T-helper 2 cell treated with Interferon-gamma antibody and Interleukin-4, amounts not matched to agents 5 μg/mL and 100 μg/mL, for 36 hours (primary cell): ENCODE measurements around the gene SCAI.
"Not testable (repeated sequence)": the region's sequence is repeated elsewhere in the genome, so short reads cannot be mapped to it uniquely, and the experiment has no call there.

Experiments used
- DNase-seq: peaks from one replicate; pipeline ENCODE4 v3.0.0; 2021; ENCODE audit warnings: low spot score
- H3K27ac Mint-ChIP-seq: one replicate; pipeline ENCODE4 v1.8.0; 2021; ENCODE audit warnings: mild to moderate bottlenecking, mixed read lengths
- H3K27me3 Mint-ChIP-seq: one replicate; pipeline ENCODE4 v1.8.0; 2021; ENCODE audit warnings: low read depth, mixed read lengths
- H3K36me3 Mint-ChIP-seq: one replicate; pipeline ENCODE4 v1.8.0; 2021; ENCODE audit warnings: low read depth, mixed read lengths
- H3K4me1 Mint-ChIP-seq: one replicate; pipeline ENCODE4 v1.8.0; 2021; ENCODE audit warnings: low read depth, mixed read lengths
- H3K4me3 Mint-ChIP-seq: one replicate; pipeline ENCODE4 v1.8.0; 2022; ENCODE audit warnings: mild to moderate bottlenecking, moderate library complexity, mixed read lengths
- H3K9me3 Mint-ChIP-seq: one replicate; pipeline ENCODE4 v1.8.0; 2021; ENCODE audit warnings: mixed read lengths

SCAI gene

GRCh38 chr9:125162891-125163290 is 19.6 kb upstream of the SCAI start:
- not testable (repeated sequence) for H3K27ac Mint-ChIP-seq, H3K27me3 Mint-ChIP-seq, H3K4me3 Mint-ChIP-seq, H3K4me1 Mint-ChIP-seq, DNase-seq, H3K9me3 Mint-ChIP-seq
- peaks cover 20% of the 10 kb centered on the region for H3K36me3 Mint-ChIP-seq

DNA sequence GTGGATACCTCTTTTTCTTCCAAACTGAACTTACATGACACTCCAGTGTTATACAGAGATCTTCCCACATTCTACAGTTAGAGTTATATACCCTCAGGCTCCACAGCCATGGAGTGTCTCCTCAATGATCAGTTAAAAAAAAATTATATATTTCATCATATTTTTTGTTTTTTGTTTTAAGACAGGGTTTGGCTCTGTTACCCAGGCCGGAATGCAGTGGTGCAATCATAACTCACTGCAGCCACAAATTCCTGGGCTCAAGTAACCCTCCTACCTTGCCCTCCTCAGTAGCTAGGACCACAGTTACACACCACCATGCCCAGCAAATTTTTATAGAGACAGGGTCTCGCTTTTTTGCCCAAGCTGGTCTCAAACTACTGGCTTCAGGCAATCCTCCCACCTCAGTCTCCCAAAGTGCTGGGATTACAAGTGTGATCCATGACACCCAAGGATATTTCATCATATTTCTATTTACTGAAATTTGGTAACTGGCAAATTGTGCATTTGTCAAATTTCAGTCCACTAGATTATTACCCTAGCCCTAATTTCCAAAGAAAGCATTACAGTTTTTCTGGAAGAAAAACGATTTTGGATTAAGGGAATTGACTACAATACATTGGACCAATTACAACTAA is 18.1 kb upstream of the SCAI start:
- Mint-ChIP-seq H3K4me3 (no peak overlapping the region), H3K4me1 (no peaks in the 10 kb centered on the region), H3K27me3 (no peaks in the 10 kb centered on the region), H3K9me3 (no peaks in the 10 kb centered on the region), H3K27ac (no peak overlapping the region), H3K36me3 (peaks cover 21% of the 10 kb centered on the region)
- no peak for DNase-seq

DNA sequence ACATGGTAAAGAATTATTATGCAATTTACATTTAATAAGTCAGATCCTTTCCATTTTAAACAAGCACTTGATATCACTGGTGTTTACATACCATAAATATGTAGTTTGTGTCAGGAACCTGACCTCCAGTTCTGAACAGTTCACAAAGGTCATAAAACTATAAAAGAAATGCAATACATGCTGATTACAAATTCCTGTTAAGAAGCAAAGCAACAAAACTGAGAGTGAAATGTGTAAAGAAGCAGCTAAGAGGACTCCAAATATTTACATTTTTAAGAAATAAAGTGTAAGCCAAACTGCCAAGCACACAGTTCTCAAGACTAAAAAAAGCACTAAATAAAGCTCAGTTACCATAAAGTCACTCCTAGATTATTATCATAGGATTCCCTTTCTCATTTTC is 17.4 kb upstream of the SCAI start:
- no peaks in the 10 kb centered on the region for H3K9me3 Mint-ChIP-seq
- no peak overlapping the region for H3K27ac Mint-ChIP-seq

GRCh38 chr9:125156551-125156950 is 13.2 kb upstream of the SCAI start:
- Mint-ChIP-seq H3K4me1 (no peaks in the 10 kb centered on the region), H3K27me3 (no peaks in the 10 kb centered on the region), H3K27ac (no peak overlapping the region), H3K9me3 (no peaks in the 10 kb centered on the region), H3K36me3 (peaks cover 34% of the 10 kb centered on the region), H3K4me3 (no peak overlapping the region)
- DNase-seq: no peak

More for the DNA sequence above, 17.4 kb upstream of the SCAI start:
- Mint-ChIP-seq H3K36me3 (peaks cover 21% of the 10 kb centered on the region), H3K27me3 (no peaks in the 10 kb centered on the region), H3K4me1 (no peaks in the 10 kb centered on the region), H3K4me3 (no peak overlapping the region)
- no peak for DNase-seq

DNA sequence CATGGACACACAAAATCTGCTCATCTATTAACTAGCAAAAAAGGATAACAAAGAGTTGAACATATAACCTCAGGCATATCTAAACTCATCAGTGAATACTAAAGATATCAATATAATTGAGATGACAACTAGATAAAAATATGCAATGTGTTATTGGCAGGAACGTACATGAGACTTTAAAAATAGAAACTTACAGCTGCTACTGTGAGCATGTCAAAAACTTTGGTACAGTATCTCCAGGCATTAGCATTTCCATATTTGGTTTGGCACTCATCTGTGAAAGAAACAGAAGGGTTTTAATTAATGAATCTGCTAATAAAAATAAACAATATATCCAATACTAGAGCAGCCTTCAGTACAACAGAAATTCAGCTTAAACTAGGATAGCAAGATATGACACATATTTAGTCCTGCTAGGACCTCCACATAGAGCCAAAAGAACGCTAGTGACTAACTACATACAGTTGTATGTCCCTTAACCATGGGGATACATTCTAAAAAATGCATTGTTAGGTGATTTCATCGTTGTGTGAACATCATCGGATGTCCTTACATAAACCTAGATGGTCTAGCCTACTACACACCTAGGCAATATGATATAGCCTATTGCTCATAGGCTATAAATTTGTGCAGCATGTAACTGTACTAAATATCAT is 10.5 kb upstream of the SCAI start:
- no peak overlapping the region for H3K27ac Mint-ChIP-seq
- H3K4me1 Mint-ChIP-seq: peaks cover 4% of the 10 kb centered on the region
- no peak overlapping the region for H3K4me3 Mint-ChIP-seq
- no peaks in the 10 kb centered on the region for H3K9me3 Mint-ChIP-seq
- H3K36me3 Mint-ChIP-seq: peaks cover 46% of the 10 kb centered on the region
- no peak for DNase-seq
- no peaks in the 10 kb centered on the region for H3K27me3 Mint-ChIP-seq

DNA sequence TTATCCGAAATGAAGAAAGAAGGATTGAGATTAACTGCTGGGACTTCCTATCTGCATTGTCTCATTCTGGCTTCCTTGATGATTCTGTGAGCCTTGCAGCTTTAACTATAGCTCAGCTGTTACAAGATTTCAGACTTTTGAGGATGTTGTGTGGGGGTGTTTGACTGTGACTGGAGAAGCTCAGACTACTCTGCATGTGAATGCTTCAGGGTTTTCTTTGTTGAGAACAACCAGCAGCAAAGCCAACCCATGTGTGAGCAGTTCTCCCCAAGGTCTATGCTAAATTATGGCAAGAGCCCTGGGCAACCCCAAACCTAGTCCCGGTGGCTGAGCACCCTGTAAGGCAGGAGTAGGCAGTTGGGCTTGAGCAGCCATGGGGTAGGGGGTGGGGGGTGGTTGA is 8.4 kb upstream of the SCAI start:
- no peaks in the 10 kb centered on the region for H3K27me3 Mint-ChIP-seq

GRCh38 chr9:125150349-125151245 is 7.3 kb upstream of the SCAI start:
- no peak overlapping the region for H3K27ac Mint-ChIP-seq
- peaks cover 40% of the 10 kb centered on the region for H3K36me3 Mint-ChIP-seq
- DNase-seq: no peak
- H3K4me1 Mint-ChIP-seq: peaks cover 8% of the 10 kb centered on the region
- H3K9me3 Mint-ChIP-seq: no peaks in the 10 kb centered on the region
- H3K27me3 Mint-ChIP-seq: no peaks in the 10 kb centered on the region
- H3K4me3 Mint-ChIP-seq: no peak overlapping the region

More for the DNA sequence above, 8.4 kb upstream of the SCAI start:
- DNase-seq: no peak
- peaks cover 4% of the 10 kb centered on the region for H3K4me1 Mint-ChIP-seq
- no peaks in the 10 kb centered on the region for H3K9me3 Mint-ChIP-seq
- H3K4me3 Mint-ChIP-seq: no peak overlapping the region
- peaks cover 40% of the 10 kb centered on the region for H3K36me3 Mint-ChIP-seq
- no peak overlapping the region for H3K27ac Mint-ChIP-seq

DNA sequence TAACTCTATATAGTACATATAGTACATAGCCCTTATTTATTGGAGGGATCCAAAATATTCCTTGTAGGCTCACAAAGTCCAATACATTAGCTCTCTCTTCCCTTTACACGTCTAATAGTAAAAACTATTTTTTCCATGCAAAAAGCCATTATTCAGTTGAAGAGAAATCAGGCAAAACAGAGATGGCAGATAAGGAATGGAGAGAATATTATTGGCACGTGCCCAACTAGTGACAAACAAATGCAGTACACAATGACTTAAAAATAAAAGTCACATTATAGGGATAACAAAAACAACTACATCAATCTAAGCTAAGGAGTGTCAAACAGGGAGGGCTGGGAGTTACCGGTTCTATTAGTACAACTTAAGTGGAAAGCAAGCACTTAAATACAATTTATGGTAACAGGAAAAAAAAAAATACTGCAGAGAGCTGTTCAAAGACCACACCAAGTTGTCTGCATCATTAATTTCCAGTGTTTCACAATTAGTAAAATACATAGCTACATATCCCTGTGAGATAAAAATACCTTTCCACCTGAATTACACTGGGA is 4.1 kb upstream of the SCAI start:
- Mint-ChIP-seq H3K4me1 (peaks cover 17% of the 10 kb centered on the region), H3K36me3 (peaks cover 30% of the 10 kb centered on the region), H3K27me3 (no peaks in the 10 kb centered on the region), H3K9me3 (no peaks in the 10 kb centered on the region), H3K27ac (no peak overlapping the region), H3K4me3 (no peak overlapping the region)
- DNase-seq: no peak

GRCh38 chr9:125146247-125146646 is 2.9 kb upstream of the SCAI start:
- no peak overlapping the region for H3K4me3 Mint-ChIP-seq
- no peak overlapping the region for H3K27ac Mint-ChIP-seq
- H3K27me3 Mint-ChIP-seq: no peaks in the 10 kb centered on the region
- DNase-seq: no peak
- peaks cover 23% of the 10 kb centered on the region for H3K36me3 Mint-ChIP-seq
- H3K9me3 Mint-ChIP-seq: no peaks in the 10 kb centered on the region
- H3K4me1 Mint-ChIP-seq: peaks cover 23% of the 10 kb centered on the region

DNA sequence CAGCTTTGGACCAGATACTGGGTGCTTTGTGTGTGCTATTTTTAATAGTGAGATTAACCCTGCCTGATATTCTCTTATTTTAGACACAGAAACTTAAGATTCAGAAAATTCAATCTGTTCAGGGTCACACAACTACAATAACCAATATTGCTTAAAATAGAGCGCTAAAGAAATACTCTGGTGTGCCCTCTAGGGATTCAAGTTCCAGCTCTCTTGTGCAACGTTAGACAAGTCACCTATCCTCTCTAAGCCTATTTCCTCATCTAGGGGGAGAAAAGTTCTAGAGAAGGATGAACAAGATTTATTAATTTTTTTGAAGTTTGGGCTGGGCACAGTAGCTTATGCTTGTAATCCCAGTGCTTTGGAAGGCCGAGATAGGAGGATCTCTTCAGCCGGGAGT is 2.1 kb upstream of the SCAI start:
- Mint-ChIP-seq H3K4me1 (peaks cover 23% of the 10 kb centered on the region), H3K9me3 (no peaks in the 10 kb centered on the region), H3K36me3 (peaks cover 14% of the 10 kb centered on the region), H3K27ac (no peak overlapping the region), H3K27me3 (no peaks in the 10 kb centered on the region), H3K4me3 (no peak overlapping the region)
- DNase-seq: no peak

DNA sequence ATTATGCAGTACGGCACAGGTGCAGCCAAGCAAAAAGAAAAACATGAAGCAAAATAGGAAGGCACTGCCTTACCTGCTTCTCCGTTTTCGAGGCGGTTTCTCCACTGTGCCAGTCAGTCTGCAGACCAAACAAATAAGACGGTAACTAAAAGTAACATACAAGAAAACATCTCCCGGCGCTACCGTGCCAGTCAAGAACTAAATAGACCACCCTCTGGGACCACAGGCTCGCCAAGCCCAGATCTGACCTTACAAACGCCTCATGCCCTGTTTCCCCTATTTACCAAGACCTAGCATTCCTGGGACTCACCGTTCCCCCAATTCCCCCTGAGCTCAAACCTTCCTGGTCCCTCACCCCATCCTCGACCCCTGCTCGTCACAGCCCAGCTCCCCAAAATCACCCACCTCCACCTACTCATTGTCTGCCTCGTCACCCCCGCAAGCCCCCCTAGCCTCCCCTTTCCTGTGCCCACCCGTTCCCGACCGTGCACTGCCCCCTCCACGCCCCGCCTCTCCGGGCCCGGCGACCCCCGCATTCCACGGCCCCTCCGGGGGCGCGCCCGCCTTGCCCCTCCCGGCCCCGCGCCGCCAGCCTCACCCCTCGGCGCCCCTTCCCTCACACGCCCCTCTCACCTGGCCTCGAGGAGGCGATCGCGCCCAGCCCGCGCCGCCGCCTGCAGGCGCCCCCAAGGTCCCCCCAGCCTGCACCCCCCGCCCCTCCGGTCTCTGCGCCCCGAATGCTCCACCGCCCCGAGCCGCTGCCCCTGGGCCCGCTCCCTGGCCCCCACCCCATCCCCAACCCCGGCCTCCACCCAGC is 560 bp downstream of the SCAI start:
- Mint-ChIP-seq H3K27ac (peak overlapping the region; percentile 85), H3K27me3 (no peaks in the 10 kb centered on the region), H3K36me3 (peaks cover 18% of the 10 kb centered on the region), H3K4me3 (peak overlapping the region; percentile 94), H3K4me1 (peaks cover 26% of the 10 kb centered on the region), H3K9me3 (no peaks in the 10 kb centered on the region)
- no peak for DNase-seq

GRCh38 chr9:125141751-125142150 is 1.6 kb downstream of the SCAI start:
- peak overlapping the region; percentile 94 for H3K4me3 Mint-ChIP-seq
- peaks cover 23% of the 10 kb centered on the region for H3K36me3 Mint-ChIP-seq
- DNase-seq: no peak
- H3K4me1 Mint-ChIP-seq: peaks cover 26% of the 10 kb centered on the region
- H3K27ac Mint-ChIP-seq: no peak overlapping the region
- H3K9me3 Mint-ChIP-seq: no peaks in the 10 kb centered on the region
- no peaks in the 10 kb centered on the region for H3K27me3 Mint-ChIP-seq

GRCh38 chr9:125141251-125141650 is 2.1 kb downstream of the SCAI start:
- H3K27ac Mint-ChIP-seq: no peak overlapping the region
- no peak overlapping the region for H3K4me3 Mint-ChIP-seq
- peaks cover 23% of the 10 kb centered on the region for H3K36me3 Mint-ChIP-seq
- no peaks in the 10 kb centered on the region for H3K27me3 Mint-ChIP-seq
- no peak for DNase-seq
- no peaks in the 10 kb centered on the region for H3K9me3 Mint-ChIP-seq
- H3K4me1 Mint-ChIP-seq: peaks cover 25% of the 10 kb centered on the region
